SK-N-MC (cell line): ENCODE measurements around the gene TMEM245.

Source experiments
- EZH2 ChIP-seq: fragments of 200-600 bp; sonication (generic); IDR thresholded peaks from one replicate; pipeline ENCODE4 v1.6.1; 2017; ENCODE audit warnings: antibody characterized with exemption
- FOXP2 ChIP-seq: optimal IDR thresholded peaks from 2 replicates; pipeline ENCODE3; 2011; ENCODE audit warnings: mild to moderate bottlenecking, moderate library complexity; ENCODE audit not compliant: insufficient read depth; ENCODE audit errors: extremely low read length, control extremely low read depth
- POLR2AphosphoS5 ChIP-seq: IDR thresholded peaks from 2 replicates; pipeline ENCODE4 v1.6.1; 2012; ENCODE audit warnings: mild to moderate bottlenecking, low read depth, low read length, borderline replicate concordance

DNA sequence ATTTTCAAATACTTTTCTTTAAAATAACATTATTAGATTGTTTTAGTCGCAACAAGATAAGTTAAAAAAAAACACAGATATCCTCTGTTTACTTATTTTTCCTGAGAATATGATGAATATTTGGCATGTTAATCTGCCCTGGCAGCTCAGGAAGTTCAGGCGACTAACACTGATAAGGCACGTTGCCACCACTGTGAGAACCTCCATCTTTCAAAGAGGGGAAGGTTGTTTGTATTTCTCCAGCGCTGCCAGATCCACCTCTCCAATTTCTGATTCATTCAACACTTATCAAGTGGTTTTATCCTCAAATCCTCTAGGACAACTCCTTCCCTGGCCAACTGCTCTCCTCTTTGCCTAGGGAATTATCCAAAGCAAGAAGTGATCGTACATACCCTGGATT, 128.3 kb downstream of the TMEM245 start:
- TF ChIP-seq EZH2 (no peak), POLR2AphosphoS5 (no peak), FOXP2 (no peak)
